Right lobe of liver (tissue), 4 donors: ENCODE results near the gene EARS2.

Experiments
- CTCF ChIP-seq, 4 donors: fragments of 200-600 bp in 3 of 4; fragments of 450-650 bp in 1 of 4; IDR thresholded peaks; one replicate each; pipeline versions ENCODE4 v1.5.1 to v1.8.0; 2016 to 2022; ENCODE audit warnings: antibody characterized with exemption in 4 of 4, mild to moderate bottlenecking in 2 of 4
- POLR2A ChIP-seq: fragments of 450-650 bp; IDR thresholded peaks from one replicate; pipeline ENCODE4 v1.6.1; 2017; ENCODE audit warnings: antibody characterized with exemption, mild to moderate bottlenecking
- donor health status: DM: no; HTN: no; CAD: no.
- donor health status: DM: no; HTN: no; CAD: no.
- donor health status: DM: no; HTN: yes; CAD: no.

GRCh38 chr16:23575834-23576233 is 18.7 kb upstream of the EARS2 start:
- TF ChIP-seq CTCF (IDR thresholded peaks at IDR 0.05): no peak
- TF ChIP-seq POLR2A: no peak
